22Rv1 (cell line): ENCODE measurements around the gene NAV3.

Experiments
- H3K27ac ChIP-seq: fragments of 450-650 bp; 2 replicates; pipeline ENCODE4 v1.5.1; 2017
- CTCF ChIP-seq: fragments of 450-650 bp; IDR thresholded peaks from 2 replicates; pipeline ENCODE4 v1.5.1; 2017; ENCODE audit warnings: mild to moderate bottlenecking
- ZFX ChIP-seq: fragments of 450-650 bp; IDR thresholded peaks from 2 replicates; pipeline ENCODE4 v1.6.1; 2017; ENCODE audit warnings: antibody characterized with exemption, borderline replicate concordance

Gene NAV3

DNA sequence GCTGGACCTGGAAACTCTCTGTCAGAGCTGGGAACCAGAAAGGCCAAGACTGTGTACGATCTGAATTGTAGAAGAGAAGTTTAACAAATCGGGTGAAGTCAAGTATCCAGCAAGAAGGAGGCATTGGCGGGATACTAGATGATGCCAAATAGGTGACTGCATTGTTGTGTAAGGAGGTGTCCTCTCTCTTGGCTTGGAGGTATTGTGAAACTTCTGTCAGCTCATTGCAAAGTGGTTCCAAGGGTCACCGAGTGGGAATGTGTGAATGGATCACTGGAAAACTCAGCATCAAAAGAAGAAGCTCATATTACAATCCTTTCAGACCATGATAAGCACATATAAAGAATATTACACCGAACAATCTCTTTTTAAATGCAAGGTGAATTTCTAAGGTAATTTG is 11.7 kb downstream of the NAV3 start:
- H3K27ac ChIP-seq = no peak overlapping the region
- TF ChIP-seq CTCF = no peak

DNA sequence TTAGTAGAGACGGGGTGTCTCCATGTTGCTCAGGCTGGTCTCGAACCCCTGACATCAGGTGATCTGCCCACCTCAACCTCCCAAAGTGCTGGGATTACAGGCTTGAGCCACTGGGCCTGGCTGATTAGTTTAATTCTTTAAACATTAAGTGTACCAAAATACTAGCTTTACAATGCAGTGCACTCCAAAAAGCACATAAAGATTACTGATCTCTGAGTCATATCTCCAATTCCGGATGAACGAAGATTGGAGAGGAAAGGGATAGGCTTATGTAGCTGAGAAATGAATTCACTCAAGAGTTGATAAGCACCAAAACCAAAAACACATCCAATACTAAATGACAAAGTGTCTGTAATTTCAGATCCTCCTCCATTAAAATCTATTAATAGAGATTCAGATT is 15.1 kb downstream of the NAV3 start:
- H3K27ac ChIP-seq = no peak overlapping the region
- TF ChIP-seq ZFX = no peak
- no peak for TF ChIP-seq CTCF

DNA sequence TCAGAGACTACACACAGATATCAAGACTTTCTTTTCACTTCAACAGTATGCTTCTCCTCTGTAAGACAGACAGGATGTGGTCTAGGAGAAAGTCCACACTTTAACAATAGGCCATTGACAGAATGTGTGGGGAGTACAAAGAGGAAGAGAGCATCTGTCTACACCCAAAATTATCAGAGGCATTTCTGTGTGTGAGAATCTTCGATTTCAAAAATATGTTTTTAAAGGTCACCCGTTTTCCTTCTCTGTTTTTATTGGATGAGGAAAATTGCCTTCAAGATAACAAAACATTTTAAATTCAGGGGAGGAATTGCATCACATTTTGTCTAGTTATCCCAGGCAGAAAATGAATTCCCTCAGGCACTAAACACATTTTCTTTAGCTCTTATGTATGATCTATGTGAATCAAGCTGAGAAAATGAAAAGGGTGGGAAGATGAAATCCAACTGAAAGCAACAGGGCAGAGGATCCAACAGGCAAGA is 16.4 kb downstream of the NAV3 start:
- TF ChIP-seq CTCF = no peak
- no peak for TF ChIP-seq ZFX
- H3K27ac ChIP-seq = peak overlapping the region; percentile 77

- peak overlapping the region; percentile 77 for H3K27ac ChIP-seq
- no peak for TF ChIP-seq ZFX
- TF ChIP-seq CTCF = no peak
Measured at GRCh38 chr12:77847680-77848431, 17.2 kb downstream of the NAV3 start.

- no peak overlapping the region for H3K27ac ChIP-seq
Measured at GRCh38 chr12:77850129-77850528, 19.4 kb downstream of the NAV3 start.

DNA sequence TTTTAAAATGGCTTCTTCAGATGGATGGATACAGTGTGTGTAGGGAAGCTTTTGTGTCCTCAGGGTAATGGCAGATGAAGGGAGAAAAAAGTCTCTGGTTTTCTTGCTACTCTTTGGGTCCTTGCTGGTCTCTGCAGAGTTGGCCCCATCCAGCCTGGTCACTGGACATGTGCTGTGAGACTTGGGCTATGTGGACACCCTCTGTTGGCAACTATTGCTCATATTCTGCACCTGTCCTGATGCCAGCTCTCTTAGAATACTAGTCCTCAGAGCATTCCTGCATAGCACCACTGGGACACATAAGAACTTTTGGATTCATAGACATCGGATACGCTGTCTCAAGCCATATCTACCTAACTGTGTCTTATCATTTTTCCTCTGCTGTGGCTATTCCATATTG is 20.0 kb downstream of the NAV3 start:
- no peak overlapping the region for H3K27ac ChIP-seq
- TF ChIP-seq ZFX (no peak), CTCF (no peak)

More at GRCh38 chr12:77850129-77850528, 19.4 kb downstream of the NAV3 start:
- no peak for TF ChIP-seq ZFX
- TF ChIP-seq CTCF = no peak

- TF ChIP-seq CTCF (no peak), ZFX (no peak)
Measured at GRCh38 chr12:77855548-77855947, 24.9 kb downstream of the NAV3 start.

More at GRCh38 chr12:77855548-77855947, 24.9 kb downstream of the NAV3 start:
- H3K27ac ChIP-seq = no peak overlapping the region
